ENCODE data around the gene MRPL22.
A peak's percentile ranks its signal among the peaks of the same experiment; 100 is the strongest.
"Not testable (repeated sequence)": the region's sequence is repeated elsewhere in the genome, so short reads cannot be mapped to it uniquely, and the experiment has no call there.

The MRPL22 gene

DNA sequence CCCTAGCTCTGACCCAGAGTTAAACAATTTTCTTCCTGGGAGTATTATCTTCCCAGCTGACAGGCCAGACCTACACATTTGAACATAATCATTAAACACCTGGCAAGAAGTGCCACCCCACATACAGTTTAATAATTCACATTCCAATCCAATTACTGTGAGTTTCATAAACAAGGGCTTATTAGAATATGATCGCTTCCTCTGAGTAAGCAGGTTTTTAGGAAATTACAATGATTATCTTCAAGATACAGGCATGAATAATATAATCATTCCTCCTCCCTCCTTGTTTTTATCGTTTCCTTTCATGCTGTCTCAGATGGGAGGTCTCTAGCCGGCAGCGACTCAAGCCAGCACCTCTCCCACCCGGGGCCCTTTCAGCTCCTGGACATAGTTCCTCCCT is 56.9 kb downstream of the MRPL22 start:
- no peak for DNase-seq

DNA sequence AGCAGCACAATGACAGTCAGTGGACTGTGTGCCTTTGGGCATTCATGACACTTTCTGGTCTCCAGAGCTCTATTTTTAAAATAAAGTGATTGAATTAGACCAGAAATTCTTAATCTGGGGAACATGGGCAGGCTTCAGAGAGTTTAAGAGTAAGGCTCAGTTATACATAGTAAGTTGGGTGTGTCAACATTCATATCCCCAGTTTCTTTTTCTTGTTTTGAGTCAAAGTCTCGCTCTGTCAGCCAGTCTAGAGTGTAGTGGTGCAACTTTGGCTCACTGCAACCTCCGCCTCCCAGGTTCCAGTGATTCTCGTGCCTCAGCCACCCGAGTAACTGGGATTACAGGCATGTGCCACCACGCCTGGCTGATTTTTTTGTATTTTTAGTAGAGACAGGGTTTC is 59.0 kb downstream of the MRPL22 start:
- no peak for DNase-seq

DNA sequence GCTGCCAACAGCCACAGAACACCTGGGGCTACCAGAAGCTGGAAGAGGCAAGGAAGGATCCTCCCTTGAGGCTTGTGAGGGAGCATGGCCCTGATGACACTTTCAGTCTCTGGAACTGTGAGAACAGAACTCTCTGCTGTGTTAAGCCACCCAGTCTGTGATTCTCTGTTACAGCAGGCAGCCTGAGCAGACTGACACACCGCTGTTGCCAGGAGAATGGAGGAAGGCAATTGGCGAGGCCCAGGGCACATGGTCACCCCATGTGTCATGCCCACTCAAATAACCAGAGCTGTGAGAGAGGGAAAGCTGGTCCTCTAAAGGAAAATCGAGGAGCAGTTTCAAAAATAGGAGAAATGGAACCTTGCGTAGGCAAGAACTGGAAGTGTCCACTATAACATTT is 60.6 kb downstream of the MRPL22 start:
- no peak for DNase-seq

DNA sequence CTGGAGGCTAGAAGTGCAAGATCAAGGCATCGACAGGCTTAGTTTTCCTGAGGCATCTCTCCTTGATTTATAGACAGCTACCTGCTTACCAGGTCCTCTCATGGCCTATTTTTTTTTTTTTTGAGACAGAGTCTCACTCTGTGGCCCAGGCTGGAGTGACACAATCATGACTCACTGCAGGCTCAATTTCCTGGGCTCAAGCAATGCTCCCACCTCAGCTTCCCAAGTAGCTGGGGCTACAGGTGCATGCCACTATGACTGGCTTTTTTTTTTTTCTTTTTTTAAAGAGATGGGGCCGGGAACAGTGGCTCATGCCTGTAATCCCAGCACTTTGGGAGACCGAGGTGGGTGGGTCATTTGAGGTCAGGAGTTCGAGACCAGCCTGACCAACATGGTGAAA is 61.8 kb downstream of the MRPL22 start:
- not testable (repeated sequence) for DNase-seq

DNA sequence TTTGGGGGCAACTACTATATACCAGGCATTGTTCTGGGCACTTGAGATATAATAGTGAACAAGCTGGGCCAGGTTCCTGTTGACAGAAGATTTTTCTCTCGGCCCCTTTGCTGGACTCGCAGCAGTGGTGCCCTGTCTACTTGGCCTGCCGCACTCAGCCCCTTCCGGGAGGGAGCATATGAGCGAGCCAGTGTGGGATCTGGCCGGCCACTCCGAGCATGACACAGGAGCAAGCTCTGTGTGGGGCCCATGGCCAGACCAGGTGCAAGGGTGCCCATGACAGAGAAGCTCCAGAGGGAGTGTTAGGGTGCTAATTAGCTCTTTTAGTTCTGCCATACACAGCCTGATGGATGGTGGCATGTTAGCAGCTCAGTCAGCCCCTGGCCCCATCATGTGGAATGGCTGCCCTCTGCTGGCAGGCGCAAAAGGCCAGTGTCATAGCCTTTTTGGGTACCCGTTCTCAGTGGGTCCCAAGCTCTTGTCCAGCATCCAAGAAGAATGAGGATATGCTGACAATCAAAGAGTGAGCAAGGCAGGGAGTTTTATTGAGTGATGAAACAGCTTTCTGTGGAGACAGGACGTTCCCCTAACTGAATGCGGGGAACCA is 63.4 kb downstream of the MRPL22 start:
- peak; percentile 13 for DNase-seq

- not testable (repeated sequence) for DNase-seq
These were observed 65.4 kb downstream of the MRPL22 start for GRCh38 chr5:155006265-155006664.

DNA sequence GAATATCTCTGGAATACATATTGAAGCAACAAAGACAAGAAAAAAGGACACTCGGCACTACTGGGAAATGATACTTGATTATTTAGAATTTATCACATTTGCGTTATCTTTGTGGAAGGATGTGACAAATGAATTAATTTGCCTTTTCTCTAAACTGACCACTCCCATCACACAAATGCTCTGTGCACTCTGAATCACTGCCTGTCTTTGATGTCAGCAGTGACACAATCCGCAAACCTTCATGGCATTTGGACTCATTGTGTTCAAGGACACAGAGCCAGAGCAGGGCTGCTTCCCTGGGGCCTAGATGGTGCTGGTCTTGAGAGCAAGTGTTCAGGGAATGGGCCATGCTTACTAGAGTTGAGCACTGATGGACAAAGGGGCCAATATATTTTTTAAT is 67.8 kb downstream of the MRPL22 start:
- DNase-seq = no peak

DNA sequence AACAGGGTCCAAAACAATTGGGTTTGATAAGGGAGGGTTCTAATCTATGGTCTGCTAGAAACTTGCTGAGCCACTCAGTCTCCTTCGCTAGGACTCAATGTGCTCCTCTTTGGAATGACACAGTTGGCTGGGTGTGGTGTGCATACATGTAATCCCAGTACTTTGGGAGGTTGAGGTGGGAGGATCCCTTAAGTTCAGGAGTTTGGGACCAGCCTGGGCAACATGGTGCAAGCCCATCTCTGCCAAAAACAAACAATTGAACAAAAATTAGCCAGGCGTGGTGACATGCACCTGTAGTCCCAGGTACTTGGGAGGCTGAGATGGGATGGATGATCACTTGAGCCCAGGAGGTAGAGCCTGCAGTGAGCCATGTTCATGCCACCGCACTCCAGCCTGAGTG is 70.0 kb downstream of the MRPL22 start:
- DNase-seq = no peak

DNA sequence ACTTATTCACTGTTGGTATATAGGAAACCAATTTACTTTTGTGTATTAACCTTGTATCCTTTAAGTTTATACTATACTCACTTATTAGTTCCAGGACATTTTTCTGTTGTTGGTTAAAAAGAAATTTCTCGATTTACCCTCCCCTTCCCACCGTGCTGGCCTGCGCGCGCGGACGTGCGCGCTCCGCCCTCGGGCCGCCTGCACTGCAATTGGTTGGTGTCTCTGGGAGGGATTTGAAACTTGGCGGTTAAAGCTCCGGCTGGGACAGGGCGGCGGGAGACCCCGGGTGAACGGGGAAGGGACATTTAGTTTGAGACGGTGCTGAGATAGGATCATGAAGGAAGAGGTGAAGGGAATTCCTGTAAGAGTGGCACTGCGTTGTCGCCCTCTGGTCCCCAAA is 72.7 kb downstream of the MRPL22 start, which contains the start of gene KIF4B:
TSS of gene KIF4B (plus strand) at position 230 of the 400 bp plus-strand sequence. CDS start at position 335, 105 bp downstream.
- no peak for DNase-seq

- DNase-seq = no peak
These were observed 74.4 kb downstream of the MRPL22 start for GRCh38 chr5:155015239-155015638.

DNA sequence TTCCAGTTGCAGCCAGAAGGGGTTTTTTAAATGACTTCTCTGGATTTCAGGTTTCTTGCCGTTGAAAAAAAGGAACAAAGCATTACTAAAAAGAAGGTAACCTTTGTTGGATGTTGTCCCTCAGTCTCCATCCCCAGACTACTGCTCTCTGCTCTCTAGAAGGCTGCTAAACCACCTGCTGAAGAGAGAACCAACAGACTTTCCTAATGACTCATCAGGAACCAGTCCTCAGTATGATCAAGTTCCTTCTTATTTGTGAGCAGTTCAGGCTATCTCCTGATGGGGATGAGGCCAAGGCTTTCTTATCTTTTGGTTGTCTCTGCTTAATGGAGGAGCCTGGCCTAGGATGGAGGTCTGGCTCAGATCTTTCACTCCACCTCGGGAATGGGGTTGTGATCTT is 76.7 kb downstream of the MRPL22 start:
- no peak for DNase-seq

All from CD4-positive, alpha-beta T cell treated with Interleukin-21 for 1 hour (primary cell).